Heart right ventricle (tissue), 16 donors: Measurements from ENCODE around the gene GPX5. TPM values are rescaled to one million over a fixed set of nuclear protein-coding genes. Genes with fewer than 3 reads are reported as not detected.
"Not testable (repeated sequence)": the region's sequence is repeated elsewhere in the genome, so short reads cannot be mapped to it uniquely, and the experiment has no call there.

ENCODE experiments used
- ATAC-seq, 8 donors: fragments of 200-7000 bp; cut with Tn5 transposase; one replicate each; pipeline ENCODE4 v1.9.1; 2020; ENCODE audit warnings: mild to moderate bottlenecking in 8 of 8, moderate library complexity in 8 of 8, moderate number of reproducible peaks in 1 of 8
- DNase-seq, 2 donors: peaks; one replicate each; pipeline ENCODE4 v3.0.0-alpha.2; 2020
- H3K27ac ChIP-seq, 10 donors: fragments of 200-600 bp; sonication (generic) in 2 of 10; one replicate each; pipeline versions ENCODE4 v1.5.0 to v1.8.0; 2020 to 2022; ENCODE audit warnings: mild to moderate bottlenecking in 3 of 10
- H3K27me3 ChIP-seq, 7 donors: fragments of 200-600 bp; one replicate each; pipeline ENCODE4 v1.8.0; 2021 to 2022; ENCODE audit warnings: mild to moderate bottlenecking in 2 of 7
- H3K36me3 ChIP-seq, 9 donors: fragments of 200-600 bp; sonication (generic) in 1 of 9; one replicate each; pipeline versions ENCODE4 v1.5.0 to v1.8.0; 2020 to 2022; ENCODE audit warnings: mild to moderate bottlenecking in 2 of 9
- H3K4me1 ChIP-seq, 9 donors: fragments of 200-600 bp; sonication (generic) in 1 of 9; one replicate each; pipeline versions ENCODE4 v1.5.0 to v1.8.0; 2020 to 2022; ENCODE audit warnings: mild to moderate bottlenecking in 4 of 9
- H3K4me3 ChIP-seq, 10 donors: fragments of 200-600 bp; sonication (generic) in 2 of 10; one replicate each; pipeline versions ENCODE4 v1.5.0 to v1.8.0; 2020 to 2022; ENCODE audit warnings: mild to moderate bottlenecking in 7 of 10, moderate library complexity in 2 of 10
- H3K9me3 ChIP-seq, 11 donors: fragments of 200-600 bp in 10 of 11; sonication (generic) in 2 of 11; one replicate each; pipeline versions ENCODE4 v1.5.0 to v1.8.0; 2013 to 2022; ENCODE audit warnings: mild to moderate bottlenecking in 2 of 11, control low read depth in 1 of 11, moderate library complexity in 1 of 11
- CTCF ChIP-seq, 9 donors: fragments of 200-600 bp; sonication (generic) in 2 of 9; IDR thresholded peaks; one replicate each; pipeline versions ENCODE4 v1.5.0 to v1.8.0; 2021 to 2022; ENCODE audit warnings: antibody characterized with exemption in 9 of 9, mild to moderate bottlenecking in 5 of 9, moderate library complexity in 1 of 9
- WGBS, 2 donors: extraction: QIAGEN DNeasy Blood & Tissue Kit; methylation state at CpG; one replicate each; pipeline ENCODE4 v1.1.7; 2013; ENCODE audit warnings: inconsistent platforms in 1 of 2; 5-methylcytosine and 5-hydroxymethylcytosine counted together
- intact Hi-C, 10 donors: fragments of 100-400 bp; cut with DNase I; formaldehyde crosslinking; loops; one replicate each; pipeline versions ENCODE4 v1.11.1 to v1.14.2; 2022
- polyA plus RNA-seq, 2 donors: library from polyadenylated mRNA; stranded (reverse); fragments of 200-250 nt; gene quantifications; one replicate each; pipeline ENCODE4 v1.2.3, GENCODE V29; 2013
- total RNA-seq, 10 donors: library from RNA; stranded (reverse); fragmentation: NEBNext Ultra II Directional in 3 of 10; extraction: Animal tissue kit (Norgen Biotek cat#: 25700) in 3 of 10; gene quantifications; one replicate each; pipeline versions ENCODE4 v1.2.1 to v1.2.4, GENCODE V29; 2021 to 2023
- donor health status: Arrhythmogenic right ventricular cardiomyopathy.
- donor health status: ischemic (EF 13 %, LVEDD 7.1; RV severe dilation, severe dysfunction).
- donor health status: healthy with polysubstance abuse.
- donor health status: DM: no; HTN: yes; CAD: no.
- donor health status: DM: no; HTN: no; CAD: no.
- donor health status: ischemic (EF 25% LVEDD 6.9; RV normal size, moderate dysfunction).
- donor health status: ischemic (EF 25% LVEDD 5.7; RV mildly dilated, moderate dysfunction).
- donor health status: healthy.
- donor health status: DM: yes; HTN: yes; CAD: no.
- donor health status: Ischemic cardiomyopathy.
- donor health status: ischemic (EF 35%, LVEDD 5.7; RV mildly dilated, moderate dysfunction).
- donor health status: nonischemic (EF 11% LVEDD 7.7; RV severe dilation, severe dysfunction).
- donor health status: DM: yes; HTN: yes; CAD: no.
- donor health status: PGD.
- donor health status: ischemic (EF 29% LVEDD 5.4; RV normal size, mild dysfunction).
- donor health status: nonischemic (EF 23%, LVEDD 6.1; RV moderate dilation, normal function).

The GPX5 gene
- total and polyA plus RNA-seq, 12 donors: not detected

GRCh38 chr6:28545955-28546354 is 20.3 kb downstream of the GPX5 start:
- DNase-seq (no peak), ATAC-seq (no peak)
- Histone ChIP-seq H3K4me3 (no peak overlapping the region), H3K27me3 (peaks cover 0 to 75% (median 41%) of the 10 kb centered on the region in 7 donors), H3K27ac (no peak overlapping the region), H3K36me3 (no peaks in the 10 kb centered on the region), H3K4me1 (no peaks in the 10 kb centered on the region), H3K9me3 (peaks cover 0 to 6% (median 0%) of the 10 kb centered on the region in 11 donors)
- intact Hi-C loops: no loop called here
- TF ChIP-seq CTCF (IDR thresholded peaks at IDR 0.05): no peak

- H3K27ac ChIP-seq, H3K4me3 ChIP-seq, H3K9me3 ChIP-seq, H3K36me3 ChIP-seq, H3K4me1 ChIP-seq, intact Hi-C loops, DNase-seq, ATAC-seq: not testable (repeated sequence)
- peaks cover 0 to 74% (median 46%) of the 10 kb centered on the region in 7 donors for H3K27me3 ChIP-seq
- WGBS, 2 donors: 58 to 65% methylated on average over 3 of the region's 3 CpGs
Observed at GRCh38 chr6:28547003-28547402, 21.3 kb downstream of the GPX5 start.

GRCh38 chr6:28551891-28552666 is 26.4 kb downstream of the GPX5 start:
- no peak for ATAC-seq
- no peak for TF ChIP-seq CTCF (IDR thresholded peaks at IDR 0.05)
- Histone ChIP-seq H3K4me3 (no peak overlapping the region), H3K4me1 (no peaks in the 10 kb centered on the region), H3K27ac (no peak overlapping the region), H3K36me3 (no peaks in the 10 kb centered on the region), H3K27me3 (peaks cover 0 to 64% (median 34%) of the 10 kb centered on the region in 7 donors), H3K9me3 (peaks cover 0 to 6% (median 0%) of the 10 kb centered on the region in 11 donors)
- intact Hi-C loops: no loop called here
- no peak for DNase-seq
- WGBS, 2 donors: 65 to 71% methylated on average over 4 of the region's 4 CpGs

- peak overlapping the region in 5 of 10 donors; percentile 16 to 35 (median 27) for H3K4me3 ChIP-seq
- no peaks in the 10 kb centered on the region for H3K36me3 ChIP-seq
- H3K4me1 ChIP-seq: no peaks in the 10 kb centered on the region
- H3K9me3 ChIP-seq: no peaks in the 10 kb centered on the region
- TF ChIP-seq CTCF (IDR thresholded peaks at IDR 0.05): no peak
- peaks cover 0 to 64% (median 35%) of the 10 kb centered on the region in 7 donors for H3K27me3 ChIP-seq
- ATAC-seq (no peak), DNase-seq (no peak)
- intact Hi-C loops: no loop called here
- WGBS, 2 donors: 32 to 36% methylated on average over 8 of the region's 8 CpGs
- H3K27ac ChIP-seq: no peak overlapping the region
Observed at GRCh38 chr6:28553384-28553985, 27.8 kb downstream of the GPX5 start.
